Endothelial cell (in vitro differentiated cells): ENCODE data around the gene OR6T1. TPM values are rescaled to one million over a fixed set of nuclear protein-coding genes. Genes with fewer than 3 reads are reported as not detected.

Experiments used
- DNase-seq: peaks from one replicate; pipeline ENCODE4 v3.0.0; 2021; ENCODE audit warnings: low spot score
- H3K27ac Mint-ChIP-seq: one replicate; pipeline ENCODE4 v1.8.0; 2021; ENCODE audit warnings: mixed read lengths, inconsistent platforms; ENCODE audit not compliant: unreplicated experiment
- H3K27me3 Mint-ChIP-seq: one replicate; pipeline ENCODE4 v1.8.0; 2021; ENCODE audit warnings: mild to moderate bottlenecking, moderate library complexity, mixed read lengths, inconsistent platforms; ENCODE audit not compliant: unreplicated experiment
- H3K36me3 Mint-ChIP-seq: one replicate; pipeline ENCODE4 v1.8.0; 2021; ENCODE audit warnings: mild to moderate bottlenecking, low read depth, mixed read lengths, inconsistent platforms; ENCODE audit not compliant: unreplicated experiment
- H3K4me1 Mint-ChIP-seq: one replicate; pipeline ENCODE4 v1.8.0; 2021; ENCODE audit warnings: mild to moderate bottlenecking, mixed read lengths, inconsistent platforms; ENCODE audit not compliant: unreplicated experiment
- H3K4me3 Mint-ChIP-seq: one replicate; pipeline ENCODE4 v1.8.0; 2021; ENCODE audit warnings: mild to moderate bottlenecking, mixed read lengths, inconsistent platforms; ENCODE audit not compliant: unreplicated experiment
- H3K9me3 Mint-ChIP-seq: one replicate; pipeline ENCODE4 v1.8.0; 2021; ENCODE audit warnings: mixed read lengths, inconsistent platforms; ENCODE audit not compliant: unreplicated experiment
- CTCF ChIP-seq: fragments of 200-600 bp; sonication (generic); IDR thresholded peaks from one replicate; pipeline ENCODE4 v1.5.0; 2021; ENCODE audit warnings: antibody characterized with exemption; ENCODE audit not compliant: unreplicated experiment
- total RNA-seq: library from RNA; stranded (reverse); fragmentation: NEBNext Ultra II Directional; extraction: Animal tissue kit (Norgen Biotek cat#: 25700); gene quantifications from one replicate; pipeline ENCODE4 v1.2.1, GENCODE V29; 2021; ENCODE audit not compliant: unreplicated experiment

The OR6T1 gene
- total RNA-seq, 1 donor from 2014 or later = not detected

- Mint-ChIP-seq H3K9me3 (no peaks in the 10 kb centered on the region), H3K4me3 (no peak overlapping the region), H3K4me1 (no peaks in the 10 kb centered on the region), H3K27ac (no peak overlapping the region), H3K27me3 (no peaks in the 10 kb centered on the region), H3K36me3 (no peaks in the 10 kb centered on the region)
- DNase-seq = no peak
- TF ChIP-seq CTCF = no peak
These were observed 22.7 kb downstream of the OR6T1 start for GRCh38 chr11:123920943-123921342.

GRCh38 chr11:123905826-123906225, 37.8 kb downstream of the OR6T1 start:
- Mint-ChIP-seq H3K4me3 (no peak overlapping the region), H3K9me3 (no peaks in the 10 kb centered on the region), H3K27ac (no peak overlapping the region), H3K36me3 (no peaks in the 10 kb centered on the region), H3K27me3 (no peaks in the 10 kb centered on the region), H3K4me1 (no peaks in the 10 kb centered on the region)
- TF ChIP-seq CTCF = no peak
- DNase-seq = no peak

DNA sequence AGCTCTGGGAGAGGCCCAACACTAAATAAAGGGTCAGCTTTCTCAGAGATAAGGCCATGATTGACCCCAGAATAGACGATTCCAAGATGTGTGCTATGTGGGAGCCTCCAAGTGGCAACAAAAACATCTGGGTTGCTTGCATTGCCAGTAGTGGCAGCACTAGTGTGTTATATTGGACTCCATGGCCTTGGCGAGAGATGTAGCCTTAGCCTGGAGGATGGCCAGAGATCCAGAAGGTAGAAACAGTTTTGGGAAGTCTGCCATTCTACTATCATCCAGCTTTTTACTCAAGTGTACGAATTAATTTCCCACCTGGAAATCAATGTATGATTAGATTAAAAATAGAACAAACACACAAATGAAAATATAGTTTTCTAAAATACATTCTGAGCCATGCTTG, 38.7 kb downstream of the OR6T1 start:
- H3K4me3 Mint-ChIP-seq = no peak overlapping the region
- no peaks in the 10 kb centered on the region for H3K9me3 Mint-ChIP-seq
- no peaks in the 10 kb centered on the region for H3K36me3 Mint-ChIP-seq
- TF ChIP-seq CTCF = no peak
- no peaks in the 10 kb centered on the region for H3K4me1 Mint-ChIP-seq
- no peak for DNase-seq
- H3K27ac Mint-ChIP-seq = no peak overlapping the region
- H3K27me3 Mint-ChIP-seq = no peaks in the 10 kb centered on the region

DNA sequence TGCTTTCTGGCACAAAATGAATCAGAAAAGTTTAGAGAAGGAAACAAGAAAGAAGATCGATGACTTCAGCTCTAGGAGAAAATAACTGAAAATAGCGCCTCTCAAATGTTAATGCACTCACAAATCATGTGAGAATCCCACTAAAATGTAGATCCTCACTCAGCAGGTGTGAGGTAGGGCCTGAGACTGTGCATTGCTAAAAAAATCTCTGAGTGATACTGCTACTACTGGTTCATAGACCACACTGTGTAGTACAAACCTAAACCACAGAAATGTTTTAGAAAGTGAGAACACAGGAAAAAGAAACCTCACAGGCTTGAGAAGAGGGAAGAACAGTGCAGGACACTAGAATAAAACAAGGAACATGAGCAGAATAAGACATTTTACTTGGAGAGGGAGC, 39.7 kb downstream of the OR6T1 start:
- TF ChIP-seq CTCF = no peak
- no peak overlapping the region for H3K27ac Mint-ChIP-seq
- no peak overlapping the region for H3K4me3 Mint-ChIP-seq
- H3K9me3 Mint-ChIP-seq = no peaks in the 10 kb centered on the region
- no peaks in the 10 kb centered on the region for H3K4me1 Mint-ChIP-seq
- no peaks in the 10 kb centered on the region for H3K36me3 Mint-ChIP-seq
- no peaks in the 10 kb centered on the region for H3K27me3 Mint-ChIP-seq
- DNase-seq = no peak

DNA sequence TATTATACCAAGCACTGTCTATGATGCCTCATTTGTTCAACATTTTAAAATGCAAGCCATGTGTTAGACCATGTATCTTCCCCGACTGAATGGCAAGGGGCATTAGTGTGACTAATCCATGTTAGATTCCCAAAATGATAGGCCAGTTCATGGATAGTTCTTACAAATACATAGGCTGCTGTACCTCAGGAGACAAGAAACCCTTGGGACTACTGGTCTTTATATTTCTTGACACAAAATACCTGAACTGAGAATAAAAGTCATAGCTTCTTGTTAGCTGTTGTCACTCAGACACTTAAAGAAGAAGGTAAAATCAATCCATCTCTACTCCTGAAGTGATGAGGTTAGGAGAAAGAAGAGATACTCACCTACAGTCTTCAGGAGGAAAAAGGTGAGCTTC, 41.8 kb downstream of the OR6T1 start, which contains the start of gene OR8D4:
OR8D4 (plus strand) TSS at position 301 of the 400 bp plus-strand sequence. CDS start 4,265 bp downstream, outside the sequence.
- H3K27ac Mint-ChIP-seq = no peak within 1 kb of the TSS
- TF ChIP-seq CTCF = no peak
- no peaks in the 10 kb centered on the region for H3K36me3 Mint-ChIP-seq
- H3K27me3 Mint-ChIP-seq = no peaks in the 10 kb centered on the region
- H3K9me3 Mint-ChIP-seq = no peaks in the 10 kb centered on the region
- H3K4me3 Mint-ChIP-seq = no peak within 1 kb of the TSS
- H3K4me1 Mint-ChIP-seq = no peaks in the 10 kb centered on the region
- DNase-seq = no peak
